Suprapubic skin (tissue), 3 donors: ENCODE results near the gene ACER3.

ENCODE experiments used
- CTCF ChIP-seq, 2 donors: fragments of 200-600 bp in 1 of 2; fragments of 450-650 bp in 1 of 2; sonication (generic) in 1 of 2; IDR thresholded peaks; one replicate each; pipeline ENCODE4 v1.5.1; 2016 to 2019; ENCODE audit warnings: antibody characterized with exemption in 2 of 2, mild to moderate bottlenecking in 1 of 2, moderate library complexity in 1 of 2
- EP300 ChIP-seq: sonication (generic); formaldehyde crosslinking; IDR thresholded peaks from one replicate; pipeline ENCODE4 v1.6.1; 2017; ENCODE audit warnings: antibody characterized with exemption

GRCh38 chr11:76891285-76891684, 30.6 kb downstream of the ACER3 start:
- TF ChIP-seq CTCF (IDR thresholded peaks at IDR 0.05) (no peak), EP300 (no peak)
